Mononuclear cell (primary cell): ENCODE results near the gene TXNDC5. TPM values are rescaled to one million over a fixed set of nuclear protein-coding genes. Genes with fewer than 3 reads are reported as not detected.

Source experiments
- H3K27me3 ChIP-seq: 2 replicates; pipeline ENCODE4 v1.6.0; 2011; ENCODE audit warnings: low read length, control low read depth; ENCODE audit not compliant: insufficient read depth
- H3K4me1 ChIP-seq: 2 replicates; pipeline ENCODE4 v1.5.1; 2011; ENCODE audit warnings: mild to moderate bottlenecking, low read length, control low read depth; ENCODE audit not compliant: insufficient read depth
- H3K4me3 ChIP-seq: 2 replicates; pipeline ENCODE4 v1.5.1; 2011; ENCODE audit warnings: mild to moderate bottlenecking, low read length, moderate library complexity
- H3K9me3 ChIP-seq: 2 replicates; pipeline ENCODE4 v1.5.1; 2011; ENCODE audit warnings: low read depth, mild to moderate bottlenecking, control low read depth, low read length
- total RNA-seq: library from RNA; depleted of rRNA; stranded (reverse); fragments of >200 nt; gene quantifications from one replicate; pipeline ENCODE4 v1.2.3, GENCODE V29; 2012

The TXNDC5 gene
- total RNA-seq: 31.5 TPM

- H3K4me1 ChIP-seq: peaks cover 16% of the 10 kb centered on the region
- peak within 1 kb of the TSS; percentile 49 for H3K4me3 ChIP-seq
- no peaks in the 10 kb centered on the region for H3K27me3 ChIP-seq
- no peaks in the 10 kb centered on the region for H3K9me3 ChIP-seq
Observed at GRCh38 chr6:7910654-7911344, at the start of gene TXNDC5. Gene TXNDC5, minus strand, starts transcription at chr6:7910788. Its CDS starts 12 bp downstream, at chr6:7910776.

- H3K27me3 ChIP-seq: no peaks in the 10 kb centered on the region
- H3K4me1 ChIP-seq: no peaks in the 10 kb centered on the region
- no peaks in the 10 kb centered on the region for H3K9me3 ChIP-seq
- no peak overlapping the region for H3K4me3 ChIP-seq
Observed at GRCh38 chr6:7960141-7960540, 49.6 kb upstream of the TXNDC5 start.

DNA sequence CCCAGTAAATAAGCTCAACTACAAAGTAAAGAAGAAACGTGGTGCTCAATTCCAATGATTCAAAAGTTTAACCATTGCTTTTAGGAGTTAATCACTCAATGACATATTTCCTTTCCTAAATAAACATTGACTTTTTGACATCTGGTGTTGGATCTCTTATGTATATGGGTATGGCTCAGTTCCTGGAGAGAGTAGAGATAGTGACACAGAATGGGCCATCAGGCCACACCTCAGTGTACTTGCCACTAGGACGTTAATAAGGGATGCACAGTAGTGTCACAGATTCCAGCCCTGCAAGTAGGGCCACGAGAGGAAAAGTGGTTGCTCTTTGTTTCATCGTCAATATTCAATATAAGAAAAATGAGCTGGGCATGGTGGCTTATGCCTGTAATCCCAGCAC lies 48.9 kb upstream of the TXNDC5 start:
- H3K9me3 ChIP-seq: no peaks in the 10 kb centered on the region
- H3K4me1 ChIP-seq: no peaks in the 10 kb centered on the region
- H3K27me3 ChIP-seq: no peaks in the 10 kb centered on the region
- H3K4me3 ChIP-seq: no peak overlapping the region

DNA sequence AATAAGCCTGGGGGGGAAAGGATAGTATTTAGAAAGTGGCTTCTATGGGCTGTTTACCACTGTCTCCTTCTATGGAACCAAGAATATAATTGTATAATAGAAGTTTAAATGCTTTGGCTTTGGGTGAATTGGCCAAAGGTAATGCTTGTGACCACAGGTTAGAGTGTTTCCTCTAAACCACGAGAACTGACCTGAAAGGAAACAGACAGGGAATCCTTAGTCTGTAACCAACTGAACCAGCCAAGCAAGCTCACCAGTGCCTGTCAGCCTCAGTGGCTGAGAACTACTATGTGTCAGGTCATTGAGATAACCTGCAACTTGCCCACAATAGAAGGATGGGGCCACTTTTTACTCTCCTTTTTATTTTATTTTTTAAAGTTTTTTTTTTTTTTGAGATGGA lies 47.9 kb upstream of the TXNDC5 start:
- Histone ChIP-seq H3K4me1 (no peaks in the 10 kb centered on the region), H3K27me3 (no peaks in the 10 kb centered on the region), H3K9me3 (no peaks in the 10 kb centered on the region), H3K4me3 (no peak overlapping the region)

GRCh38 chr6:7956257-7956656 lies 45.7 kb upstream of the TXNDC5 start:
- no peaks in the 10 kb centered on the region for H3K9me3 ChIP-seq
- H3K4me1 ChIP-seq: no peaks in the 10 kb centered on the region
- H3K4me3 ChIP-seq: no peak overlapping the region
- no peaks in the 10 kb centered on the region for H3K27me3 ChIP-seq

- no peak overlapping the region for H3K4me3 ChIP-seq
- no peaks in the 10 kb centered on the region for H3K27me3 ChIP-seq
- no peaks in the 10 kb centered on the region for H3K4me1 ChIP-seq
- H3K9me3 ChIP-seq: no peaks in the 10 kb centered on the region
Observed at GRCh38 chr6:7954477-7955200, 44.1 kb upstream of the TXNDC5 start.

- no peaks in the 10 kb centered on the region for H3K27me3 ChIP-seq
- H3K9me3 ChIP-seq: no peaks in the 10 kb centered on the region
- H3K4me3 ChIP-seq: no peak overlapping the region
- H3K4me1 ChIP-seq: no peaks in the 10 kb centered on the region
Observed at GRCh38 chr6:7953753-7954152, 43.2 kb upstream of the TXNDC5 start.

GRCh38 chr6:7939864-7940228 lies 29.3 kb upstream of the TXNDC5 start:
- Histone ChIP-seq H3K4me1 (peaks cover 15% of the 10 kb centered on the region), H3K4me3 (no peak overlapping the region), H3K27me3 (no peaks in the 10 kb centered on the region), H3K9me3 (no peaks in the 10 kb centered on the region)

GRCh38 chr6:7939184-7939863 lies 28.7 kb upstream of the TXNDC5 start:
- H3K4me1 ChIP-seq: peaks cover 15% of the 10 kb centered on the region
- no peak overlapping the region for H3K4me3 ChIP-seq
- no peaks in the 10 kb centered on the region for H3K27me3 ChIP-seq
- H3K9me3 ChIP-seq: no peaks in the 10 kb centered on the region

DNA sequence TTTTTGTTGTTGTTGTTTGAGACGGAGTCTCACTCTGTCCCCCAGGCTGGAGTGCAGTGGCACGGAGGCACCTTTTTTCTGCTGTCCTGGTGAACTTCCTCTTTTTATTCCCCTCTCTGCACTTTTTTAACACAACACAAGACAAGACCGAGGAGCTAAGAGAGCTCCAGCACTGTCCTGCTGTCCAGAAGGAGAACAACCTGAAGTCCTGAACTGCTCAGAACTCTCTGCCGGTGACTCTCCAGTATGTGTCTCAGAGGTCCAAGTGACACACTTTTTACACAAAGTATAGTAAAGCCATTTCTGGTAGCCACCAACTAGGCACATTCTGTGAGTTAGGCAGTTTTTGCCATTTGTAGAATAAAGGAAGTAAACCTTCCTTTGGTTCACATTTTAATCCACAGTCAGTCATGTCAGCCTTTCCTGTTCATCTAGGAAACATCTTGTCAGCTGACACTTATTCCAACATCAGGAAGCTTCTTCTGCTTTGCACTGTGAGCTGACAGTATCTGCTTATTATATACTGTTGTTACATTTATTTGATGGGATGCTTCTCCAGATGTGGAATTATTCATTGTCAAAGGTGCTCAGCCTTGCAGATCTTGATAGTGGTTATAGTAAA lies 28.1 kb upstream of the TXNDC5 start:
- peaks cover 15% of the 10 kb centered on the region for H3K4me1 ChIP-seq
- no peak overlapping the region for H3K4me3 ChIP-seq
- no peaks in the 10 kb centered on the region for H3K27me3 ChIP-seq
- no peaks in the 10 kb centered on the region for H3K9me3 ChIP-seq

DNA sequence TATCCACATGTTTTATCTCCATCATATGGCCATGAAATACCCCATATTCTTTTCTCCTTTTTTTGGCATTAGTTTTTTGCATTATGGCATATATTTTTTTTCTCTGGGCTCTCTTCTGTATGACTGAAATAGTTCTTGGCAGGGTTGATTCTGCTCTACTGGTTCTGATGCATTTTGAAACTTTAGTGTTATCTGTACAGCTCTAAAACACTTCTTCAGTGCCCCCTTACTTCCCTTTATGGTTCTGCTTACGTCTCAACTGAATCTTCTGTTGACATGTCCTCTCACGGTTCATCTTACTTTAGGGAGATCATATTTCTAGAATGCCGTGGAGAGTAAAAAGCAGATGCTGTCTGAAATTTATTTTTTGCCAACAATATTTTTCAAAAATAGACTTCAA lies 23.2 kb upstream of the TXNDC5 start:
- Histone ChIP-seq H3K27me3 (no peaks in the 10 kb centered on the region), H3K4me3 (no peak overlapping the region), H3K9me3 (no peaks in the 10 kb centered on the region), H3K4me1 (peaks cover 6% of the 10 kb centered on the region)

GRCh38 chr6:7932625-7933024 lies 22.0 kb upstream of the TXNDC5 start:
- H3K4me3 ChIP-seq: no peak overlapping the region
- no peaks in the 10 kb centered on the region for H3K9me3 ChIP-seq
- no peaks in the 10 kb centered on the region for H3K27me3 ChIP-seq
- H3K4me1 ChIP-seq: no peaks in the 10 kb centered on the region

- Histone ChIP-seq H3K9me3 (peaks cover 7% of the 10 kb centered on the region), H3K4me3 (no peak overlapping the region), H3K4me1 (no peaks in the 10 kb centered on the region), H3K27me3 (peaks cover 4% of the 10 kb centered on the region)
Observed at GRCh38 chr6:7924867-7925266, 14.3 kb upstream of the TXNDC5 start.

DNA sequence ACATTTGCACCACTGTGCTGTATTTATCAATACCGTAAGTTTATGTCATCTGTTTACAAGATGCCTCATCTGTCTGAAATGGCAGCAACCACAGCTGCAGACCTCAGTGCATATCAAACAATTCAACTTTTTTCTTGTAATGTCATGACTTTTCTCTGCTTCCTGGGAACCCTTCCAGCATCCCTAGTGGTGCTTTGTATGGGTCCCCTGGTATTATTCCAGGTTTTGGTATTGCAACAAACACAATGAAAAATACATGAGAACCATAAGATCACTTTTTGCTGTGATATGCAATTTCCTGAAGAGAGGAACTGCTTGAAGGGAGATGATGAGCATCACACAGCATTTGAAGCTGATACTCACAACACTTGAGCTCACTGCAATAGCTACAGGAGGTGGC lies 12.0 kb upstream of the TXNDC5 start:
- Histone ChIP-seq H3K27me3 (peaks cover 4% of the 10 kb centered on the region), H3K4me3 (no peak overlapping the region), H3K9me3 (peaks cover 7% of the 10 kb centered on the region), H3K4me1 (peaks cover 10% of the 10 kb centered on the region)

- H3K9me3 ChIP-seq: peaks cover 7% of the 10 kb centered on the region
- H3K4me1 ChIP-seq: peaks cover 13% of the 10 kb centered on the region
- no peak overlapping the region for H3K4me3 ChIP-seq
- H3K27me3 ChIP-seq: peaks cover 4% of the 10 kb centered on the region
Observed at GRCh38 chr6:7921632-7922092, 11.1 kb upstream of the TXNDC5 start.
